ENCODE results near the gene SLC44A2. TPM values are rescaled to one million over a fixed set of nuclear protein-coding genes. Genes with fewer than 3 reads are reported as not detected.

Gene SLC44A2
- total RNA-seq, 2 donors from 2014 or later, result 47.5 to 56.4 TPM

GRCh38 chr19:10611907-10612306, 13.4 kb upstream of the SLC44A2 start:
- no peak overlapping the region for H3K4me3 ChIP-seq
- ATAC-seq (no peak), DNase-seq (no peak)
- intact Hi-C loops (cut with DNase I), result no loop called here
- peak overlapping the region in 3 of 4 donors; percentile 70 to 86 (median 71) for H3K27ac ChIP-seq
- H3K4me1 ChIP-seq, result peaks cover 24% of the 10 kb centered on the region
- TF ChIP-seq POLR2A (IDR thresholded peaks at IDR 0.05) (no peak), CTCF (IDR thresholded peaks at IDR 0.05) (peak in 1 of 7 experiments; percentile 3)
- no peaks in the 10 kb centered on the region for H3K9me3 ChIP-seq
- no peaks in the 10 kb centered on the region for H3K36me3 ChIP-seq (replicated peaks in 1 of 2; ENCODE audit: insufficient read depth in 1 of 2, low read depth in 2 of 2)
- H3K27me3 ChIP-seq, result no peaks in the 10 kb centered on the region
- WGBS, 2 donors, result 83 to 84% methylated on average over 5 of the region's 5 CpGs

GRCh38 chr19:10612499-10613119, 12.7 kb upstream of the SLC44A2 start:
- Histone ChIP-seq H3K36me3 (replicated peaks in 1 of 2; ENCODE audit: insufficient read depth in 1 of 2, low read depth in 2 of 2) (no peaks in the 10 kb centered on the region), H3K4me3 (no peak overlapping the region), H3K9me3 (no peaks in the 10 kb centered on the region), H3K4me1 (peaks cover 24% of the 10 kb centered on the region), H3K27ac (peak overlapping the region; percentile 27 to 86 (median 70)), H3K27me3 (no peaks in the 10 kb centered on the region)
- WGBS, 2 donors, result 17 to 30% methylated on average over 14 to 15 of the region's 15 CpGs
- intact Hi-C loops (cut with DNase I), result no loop called here
- TF ChIP-seq POLR2A (IDR thresholded peaks at IDR 0.05), result peak in 2 of 3 donors; percentile 25 to 54
- TF ChIP-seq CTCF (IDR thresholded peaks at IDR 0.05), result peak in 1 of 7 experiments; percentile 8
- ATAC-seq, result peak; percentile 99
- DNase-seq, result peak; percentile 96 to 97 (median 97)

GRCh38 chr19:10615429-10616023, 9.8 kb upstream of the SLC44A2 start:
- ATAC-seq (no peak), DNase-seq (no peak)
- no peaks in the 10 kb centered on the region for H3K9me3 ChIP-seq
- no peaks in the 10 kb centered on the region for H3K27me3 ChIP-seq
- WGBS, 2 donors, result 87 to 92% methylated on average over 14 of the region's 14 CpGs
- H3K4me1 ChIP-seq, result peaks cover 24% of the 10 kb centered on the region
- TF ChIP-seq POLR2A (IDR thresholded peaks at IDR 0.05) (no peak), CTCF (IDR thresholded peaks at IDR 0.05) (no peak)
- intact Hi-C loops (cut with DNase I), result no loop called here
- H3K4me3 ChIP-seq, result no peak overlapping the region
- peak overlapping the region in 1 of 4 donors; percentile 7 for H3K27ac ChIP-seq
- no peaks in the 10 kb centered on the region for H3K36me3 ChIP-seq (replicated peaks in 1 of 2; ENCODE audit: insufficient read depth in 1 of 2, low read depth in 2 of 2)

- H3K9me3 ChIP-seq, result no peaks in the 10 kb centered on the region
- ATAC-seq (no peak), DNase-seq (no peak)
- 77 to 84% methylated on average over 15 of the region's 15 CpGs for WGBS, 2 donors
- no peak overlapping the region for H3K4me3 ChIP-seq
- peaks cover 12% of the 10 kb centered on the region for H3K4me1 ChIP-seq
- no peaks in the 10 kb centered on the region for H3K36me3 ChIP-seq (replicated peaks in 1 of 2; ENCODE audit: insufficient read depth in 1 of 2, low read depth in 2 of 2)
- no peak for TF ChIP-seq CTCF (IDR thresholded peaks at IDR 0.05)
- no peak for TF ChIP-seq POLR2A (IDR thresholded peaks at IDR 0.05)
- H3K27me3 ChIP-seq, result no peaks in the 10 kb centered on the region
- peak overlapping the region in 3 of 4 donors; percentile 21 to 57 (median 50) for H3K27ac ChIP-seq
- intact Hi-C loops (cut with DNase I), result no loop called here
Observed at GRCh38 chr19:10617409-10618121, 7.8 kb upstream of the SLC44A2 start.

All from body of pancreas (tissue), 4 donors.